ENCODE measurements around the gene KDSR.

The KDSR gene

DNA sequence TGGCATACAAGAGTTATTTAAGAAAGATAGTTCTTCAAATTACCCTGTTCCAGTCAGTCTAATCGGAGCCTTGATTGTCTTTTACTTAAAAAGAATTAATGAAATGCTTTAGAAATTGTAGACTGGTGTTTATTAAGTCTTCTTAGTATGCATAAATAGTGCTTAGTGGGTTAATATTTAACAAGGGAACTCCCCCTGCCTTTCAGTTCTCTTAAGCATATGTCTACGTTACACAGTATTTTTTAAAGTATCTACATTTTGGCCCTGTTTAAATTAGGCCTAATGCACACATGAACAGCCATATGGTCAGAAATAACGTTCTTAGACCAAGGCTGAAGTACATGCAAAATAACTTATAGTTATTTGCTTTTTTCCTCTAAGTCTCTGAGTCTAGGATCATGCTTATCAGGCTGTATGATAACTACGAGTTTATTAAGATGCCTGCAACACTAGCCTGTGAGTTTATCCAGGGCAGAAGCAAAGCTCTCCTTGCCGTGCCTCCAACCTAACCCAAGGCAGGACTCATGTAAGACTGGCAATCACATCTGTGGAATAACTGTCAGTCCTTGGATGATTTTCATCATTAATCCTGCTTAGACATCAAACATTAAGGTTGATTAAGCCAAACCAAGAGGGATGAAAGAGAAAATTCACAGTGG, 54.1 kb downstream of the KDSR start:
- Histone ChIP-seq H3K4me1 (ENCODE audit: insufficient read depth, low read length) (peaks cover 13% of the 10 kb centered on the region), H3K9me3 (ENCODE audit: low read length) (no peaks in the 10 kb centered on the region), H3K4me3 (ENCODE audit: low read depth in 1 of 2, low read length in 2 of 2) (peak overlapping the region in 1 of 2 donors; percentile 7), H3K36me3 (ENCODE audit: insufficient read depth, low read length) (no peaks in the 10 kb centered on the region), H3K27me3 (ENCODE audit: control insufficient read depth in 1 of 2, insufficient read depth in 2 of 2, low read length in 2 of 2) (no peaks in the 10 kb centered on the region), H3K9ac (ENCODE audit: low read length) (no peak overlapping the region), H3K27ac (ENCODE audit: low read depth, low read length) (no peak overlapping the region)

DNA sequence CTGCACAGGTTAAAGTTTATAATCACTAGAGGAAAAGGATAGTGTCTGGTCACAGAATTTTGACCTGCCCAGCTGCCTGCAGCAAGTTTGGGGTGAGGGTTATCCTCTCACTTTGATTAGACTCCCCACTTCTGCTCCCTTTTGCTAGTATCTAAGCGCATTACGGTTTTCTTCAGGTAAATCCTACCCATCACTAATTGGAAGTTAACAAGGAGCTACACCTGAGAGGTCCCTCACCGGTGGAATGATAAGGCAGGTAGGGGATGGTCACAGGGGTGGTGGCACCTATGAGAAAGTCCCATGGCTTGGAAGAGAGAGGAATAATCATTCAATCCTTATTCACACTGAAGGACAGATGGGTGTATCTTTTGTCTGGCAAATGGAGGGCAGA, 55.0 kb downstream of the KDSR start:
- H3K4me3 ChIP-seq (ENCODE audit: low read depth in 1 of 2, low read length in 2 of 2) = no peak overlapping the region
- H3K9ac ChIP-seq (ENCODE audit: low read length) = no peak overlapping the region
- H3K36me3 ChIP-seq (ENCODE audit: insufficient read depth, low read length) = no peaks in the 10 kb centered on the region
- H3K9me3 ChIP-seq (ENCODE audit: low read length) = no peaks in the 10 kb centered on the region
- H3K27me3 ChIP-seq (ENCODE audit: control insufficient read depth in 1 of 2, insufficient read depth in 2 of 2, low read length in 2 of 2) = no peaks in the 10 kb centered on the region
- H3K4me1 ChIP-seq (ENCODE audit: insufficient read depth, low read length) = peaks cover 6% of the 10 kb centered on the region
- no peak overlapping the region for H3K27ac ChIP-seq (ENCODE audit: low read depth, low read length)

DNA sequence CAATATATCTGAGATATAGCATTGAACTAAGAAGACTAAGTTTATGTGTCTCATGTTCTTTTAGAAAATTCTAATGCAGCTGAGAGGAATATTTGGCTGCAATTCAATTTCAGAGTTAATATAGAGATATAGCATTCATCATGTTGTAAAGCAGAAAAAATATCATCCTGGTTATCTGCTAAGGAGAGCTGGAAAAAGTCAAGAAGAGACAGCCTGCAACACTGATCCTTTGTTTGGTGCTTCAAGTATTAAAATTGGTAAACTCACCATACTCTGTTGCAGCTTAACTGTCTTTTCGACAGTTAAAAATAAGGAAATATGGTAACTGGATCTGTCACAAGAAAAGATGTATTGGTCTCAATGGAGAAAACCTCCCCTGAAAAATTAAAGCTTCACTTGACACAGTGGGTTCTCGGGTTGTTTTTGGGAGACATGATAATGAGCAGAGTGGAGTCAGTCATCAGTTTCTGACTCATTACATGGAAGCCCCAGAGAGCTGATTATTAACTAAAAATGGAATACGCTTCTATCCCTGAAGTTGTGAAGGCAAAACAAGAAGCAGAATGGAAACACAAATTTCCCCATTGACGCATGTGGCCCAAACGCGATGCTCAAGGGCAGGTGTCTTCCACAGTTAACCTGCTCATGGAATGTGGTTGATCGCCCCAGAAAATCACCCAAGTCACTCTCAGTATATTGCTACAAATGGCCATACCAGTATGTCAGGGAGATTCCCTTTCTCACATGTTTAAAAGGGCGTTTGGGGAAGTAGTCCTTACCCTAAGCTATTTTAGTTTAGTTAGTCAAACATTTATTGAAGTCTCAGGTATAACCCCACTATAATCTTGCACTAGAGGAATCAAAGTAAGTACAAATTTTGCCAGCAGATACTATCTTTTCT, 55.6 kb downstream of the KDSR start:
- Histone ChIP-seq H3K36me3 (ENCODE audit: insufficient read depth, low read length) (no peaks in the 10 kb centered on the region), H3K4me1 (ENCODE audit: insufficient read depth, low read length) (peaks cover 6% of the 10 kb centered on the region), H3K9ac (ENCODE audit: low read length) (no peak overlapping the region), H3K27me3 (ENCODE audit: control insufficient read depth in 1 of 2, insufficient read depth in 2 of 2, low read length in 2 of 2) (no peaks in the 10 kb centered on the region), H3K27ac (ENCODE audit: low read depth, low read length) (no peak overlapping the region), H3K4me3 (ENCODE audit: low read depth in 1 of 2, low read length in 2 of 2) (no peak overlapping the region), H3K9me3 (ENCODE audit: low read length) (no peaks in the 10 kb centered on the region)

DNA sequence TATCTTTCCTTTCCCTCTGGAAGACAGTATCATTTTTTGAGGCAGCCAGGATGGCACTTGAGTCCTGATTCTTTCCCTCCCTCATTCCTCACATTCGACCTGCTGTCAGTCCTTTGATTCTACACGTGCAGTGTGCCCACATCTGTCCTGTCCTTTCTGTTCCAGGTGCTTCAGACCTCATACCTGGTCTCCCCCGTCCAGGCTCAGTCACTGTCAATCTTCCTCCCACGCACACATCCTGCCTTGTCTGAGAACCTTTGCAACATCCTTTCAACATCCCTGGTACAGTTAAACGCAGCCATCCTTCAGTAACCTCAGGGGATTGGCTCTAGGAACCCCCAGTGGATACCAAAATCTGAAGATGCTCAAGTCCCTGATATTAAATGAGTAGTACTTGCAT, 57.6 kb downstream of the KDSR start:
- no peak overlapping the region for H3K4me3 ChIP-seq (ENCODE audit: low read depth in 1 of 2, low read length in 2 of 2)
- no peak overlapping the region for H3K27ac ChIP-seq (ENCODE audit: low read depth, low read length)
- H3K27me3 ChIP-seq (ENCODE audit: control insufficient read depth in 1 of 2, insufficient read depth in 2 of 2, low read length in 2 of 2) = no peaks in the 10 kb centered on the region
- peaks cover 6% of the 10 kb centered on the region for H3K4me1 ChIP-seq (ENCODE audit: insufficient read depth, low read length)
- H3K36me3 ChIP-seq (ENCODE audit: insufficient read depth, low read length) = no peaks in the 10 kb centered on the region
- no peaks in the 10 kb centered on the region for H3K9me3 ChIP-seq (ENCODE audit: low read length)
- no peak overlapping the region for H3K9ac ChIP-seq (ENCODE audit: low read length)

DNA sequence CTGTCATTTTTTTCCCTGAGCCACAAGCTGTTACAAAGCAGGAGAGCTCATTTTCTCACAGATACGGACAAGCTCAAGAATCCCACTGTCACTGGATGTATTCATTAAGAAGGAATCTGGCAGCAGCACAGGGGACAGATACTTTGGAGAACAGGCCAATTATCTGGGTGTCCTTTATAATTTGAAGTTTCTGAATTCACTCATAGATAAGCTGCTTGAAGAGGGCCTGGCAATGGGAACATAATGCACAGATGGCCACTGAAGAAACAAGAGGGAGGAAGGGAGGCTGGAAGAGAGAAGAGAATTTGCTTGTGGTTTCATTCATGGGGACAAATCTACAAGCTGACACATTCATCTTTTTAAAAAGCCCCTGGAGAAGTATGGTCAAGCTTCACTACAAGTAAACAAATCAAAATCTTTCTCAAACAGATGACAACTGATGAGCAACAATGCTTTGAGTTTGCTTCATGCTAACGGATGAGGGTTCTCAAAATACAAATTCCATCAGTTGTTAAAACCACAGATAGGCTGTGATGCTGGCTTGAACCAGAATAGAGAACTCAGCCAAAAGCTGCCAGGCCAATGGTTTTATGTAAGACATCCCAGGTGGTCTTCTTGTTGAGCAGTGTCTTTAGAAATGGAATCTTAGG, 59.3 kb downstream of the KDSR start:
- Histone ChIP-seq H3K9me3 (ENCODE audit: low read length) (no peaks in the 10 kb centered on the region), H3K4me1 (ENCODE audit: insufficient read depth, low read length) (peaks cover 1% of the 10 kb centered on the region), H3K27ac (ENCODE audit: low read depth, low read length) (no peak overlapping the region), H3K27me3 (ENCODE audit: control insufficient read depth in 1 of 2, insufficient read depth in 2 of 2, low read length in 2 of 2) (no peaks in the 10 kb centered on the region), H3K36me3 (ENCODE audit: insufficient read depth, low read length) (no peaks in the 10 kb centered on the region), H3K9ac (ENCODE audit: low read length) (no peak overlapping the region), H3K4me3 (ENCODE audit: low read depth in 1 of 2, low read length in 2 of 2) (no peak overlapping the region)

DNA sequence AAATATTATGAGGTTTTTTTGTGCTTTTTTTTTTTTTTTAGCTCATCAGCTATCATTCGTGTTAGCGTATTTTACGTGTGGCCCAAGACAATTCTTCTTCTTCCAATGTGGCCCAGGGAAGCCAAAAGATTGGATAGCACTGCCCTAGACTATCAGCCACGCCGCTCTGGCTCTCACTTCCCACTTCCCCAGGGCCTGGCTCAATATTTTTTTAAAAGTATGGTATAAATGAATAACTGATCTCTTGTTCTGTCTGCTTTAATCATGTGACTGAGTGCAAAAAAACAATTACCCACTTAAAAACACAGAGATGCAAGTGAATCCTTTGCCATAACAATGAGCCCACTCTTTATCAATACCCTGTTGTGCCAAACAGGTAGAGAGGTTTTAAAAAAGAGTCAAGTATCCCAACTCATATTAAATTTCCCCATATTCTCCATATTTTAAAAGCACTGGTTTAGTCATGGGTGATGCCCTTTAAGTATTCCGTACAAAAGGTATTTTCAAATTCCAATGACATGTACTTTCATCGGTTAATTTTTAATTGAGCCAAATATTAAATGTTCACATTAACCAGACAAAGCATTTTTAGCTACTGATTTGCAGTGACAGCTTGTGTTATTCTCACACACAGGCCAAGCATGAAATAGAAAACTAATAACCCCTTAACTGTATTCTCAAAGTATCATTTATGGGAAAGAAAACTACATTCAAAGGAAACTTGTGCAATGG, 60.0 kb downstream of the KDSR start:
- no peaks in the 10 kb centered on the region for H3K27me3 ChIP-seq (ENCODE audit: control insufficient read depth in 1 of 2, insufficient read depth in 2 of 2, low read length in 2 of 2)
- no peaks in the 10 kb centered on the region for H3K9me3 ChIP-seq (ENCODE audit: low read length)
- no peak overlapping the region for H3K4me3 ChIP-seq (ENCODE audit: low read depth in 1 of 2, low read length in 2 of 2)
- no peaks in the 10 kb centered on the region for H3K4me1 ChIP-seq (ENCODE audit: insufficient read depth, low read length)
- H3K9ac ChIP-seq (ENCODE audit: low read length) = no peak overlapping the region
- no peak overlapping the region for H3K27ac ChIP-seq (ENCODE audit: low read depth, low read length)
- H3K36me3 ChIP-seq (ENCODE audit: insufficient read depth, low read length) = no peaks in the 10 kb centered on the region

DNA sequence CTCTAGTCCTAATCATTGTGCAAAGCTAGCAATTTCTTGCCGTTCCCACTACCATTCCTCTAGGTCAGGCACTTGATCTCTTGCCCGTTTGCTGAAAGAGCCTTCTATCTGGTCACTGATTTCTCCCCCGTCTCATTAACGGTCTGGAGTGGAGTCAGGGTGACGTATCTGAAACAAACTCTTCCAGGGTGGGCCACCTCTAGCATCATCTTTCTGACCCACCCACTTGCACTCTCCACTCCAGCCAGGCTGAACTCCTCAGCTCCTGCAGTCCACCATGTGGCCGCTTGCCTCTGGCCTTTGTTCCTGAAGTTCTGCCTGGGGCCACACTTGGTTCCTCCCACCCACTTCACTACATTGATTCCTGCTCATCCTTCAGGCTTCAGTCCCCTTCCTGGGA, 60.8 kb downstream of the KDSR start:
- H3K9ac ChIP-seq (ENCODE audit: low read length) = no peak overlapping the region
- H3K4me1 ChIP-seq (ENCODE audit: insufficient read depth, low read length) = no peaks in the 10 kb centered on the region
- H3K36me3 ChIP-seq (ENCODE audit: insufficient read depth, low read length) = no peaks in the 10 kb centered on the region
- no peak overlapping the region for H3K4me3 ChIP-seq (ENCODE audit: low read depth in 1 of 2, low read length in 2 of 2)
- H3K9me3 ChIP-seq (ENCODE audit: low read length) = no peaks in the 10 kb centered on the region
- no peak overlapping the region for H3K27ac ChIP-seq (ENCODE audit: low read depth, low read length)
- H3K27me3 ChIP-seq (ENCODE audit: control insufficient read depth in 1 of 2, insufficient read depth in 2 of 2, low read length in 2 of 2) = no peaks in the 10 kb centered on the region

DNA sequence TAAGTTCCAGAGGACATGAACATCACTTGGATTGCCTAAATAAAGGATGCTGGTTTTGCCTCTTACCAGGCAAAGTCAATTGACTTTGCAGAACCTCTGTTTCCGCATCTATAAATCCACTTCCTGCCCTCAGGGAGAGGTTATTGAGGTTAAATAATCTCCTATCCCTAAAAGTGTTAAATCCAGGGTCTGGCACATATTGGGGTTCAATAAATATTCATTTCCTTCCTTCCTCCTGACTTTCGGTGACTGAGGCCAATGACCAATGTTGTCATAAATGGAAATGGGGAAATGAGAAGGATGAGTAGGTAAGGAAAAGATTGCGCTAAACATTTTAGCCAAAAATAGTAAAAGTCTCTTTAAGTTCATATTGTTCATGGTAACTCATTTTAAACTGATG, 63.5 kb downstream of the KDSR start:
- H3K9ac ChIP-seq (ENCODE audit: low read length) = no peak overlapping the region
- no peak overlapping the region for H3K27ac ChIP-seq (ENCODE audit: low read depth, low read length)
- no peaks in the 10 kb centered on the region for H3K36me3 ChIP-seq (ENCODE audit: insufficient read depth, low read length)
- no peak overlapping the region for H3K4me3 ChIP-seq (ENCODE audit: low read depth in 1 of 2, low read length in 2 of 2)
- no peaks in the 10 kb centered on the region for H3K27me3 ChIP-seq (ENCODE audit: control insufficient read depth in 1 of 2, insufficient read depth in 2 of 2, low read length in 2 of 2)
- H3K9me3 ChIP-seq (ENCODE audit: low read length) = no peaks in the 10 kb centered on the region
- peaks cover 4% of the 10 kb centered on the region for H3K4me1 ChIP-seq (ENCODE audit: insufficient read depth, low read length)

DNA sequence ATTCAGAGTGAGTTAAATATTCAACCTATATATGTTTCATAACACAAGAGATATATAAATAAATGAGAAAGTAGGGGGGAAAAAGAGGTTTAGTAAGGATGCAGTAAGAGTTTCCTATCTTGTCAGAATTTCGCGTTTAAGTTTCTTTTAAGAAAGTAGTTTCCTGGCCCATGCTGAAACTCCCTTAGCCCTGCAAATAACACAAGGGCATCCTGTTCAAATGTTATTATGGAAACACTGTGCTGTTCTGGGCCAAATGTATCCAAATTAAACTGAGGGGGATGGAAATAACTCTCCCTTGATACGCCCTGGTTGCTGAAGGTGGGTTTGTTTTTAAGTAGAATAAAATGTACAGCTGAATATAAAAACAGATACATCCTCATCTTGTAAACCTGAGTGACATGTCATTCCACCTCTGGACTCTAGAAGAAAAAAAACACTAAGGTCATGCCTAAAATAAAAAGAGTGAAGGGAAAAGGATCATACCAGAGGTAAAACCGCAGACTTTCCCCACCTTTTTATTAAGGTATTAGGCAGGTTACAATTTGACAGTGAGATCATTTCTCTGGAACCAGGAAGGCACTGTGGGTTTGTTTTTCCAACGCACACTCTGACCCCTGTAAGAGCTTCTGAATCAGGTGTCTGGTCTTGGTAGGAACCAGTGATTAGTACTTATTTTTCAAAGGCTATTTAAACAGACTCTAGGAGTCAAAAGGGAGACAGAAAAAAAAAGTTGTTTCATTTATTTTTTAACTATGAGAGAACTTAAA, 64.2 kb downstream of the KDSR start:
- Histone ChIP-seq H3K27me3 (ENCODE audit: control insufficient read depth in 1 of 2, insufficient read depth in 2 of 2, low read length in 2 of 2) (no peaks in the 10 kb centered on the region), H3K9ac (ENCODE audit: low read length) (no peak overlapping the region), H3K36me3 (ENCODE audit: insufficient read depth, low read length) (no peaks in the 10 kb centered on the region), H3K9me3 (ENCODE audit: low read length) (no peaks in the 10 kb centered on the region), H3K4me3 (ENCODE audit: low read depth in 1 of 2, low read length in 2 of 2) (no peak overlapping the region), H3K4me1 (ENCODE audit: insufficient read depth, low read length) (peaks cover 11% of the 10 kb centered on the region), H3K27ac (ENCODE audit: low read depth, low read length) (no peak overlapping the region)

DNA sequence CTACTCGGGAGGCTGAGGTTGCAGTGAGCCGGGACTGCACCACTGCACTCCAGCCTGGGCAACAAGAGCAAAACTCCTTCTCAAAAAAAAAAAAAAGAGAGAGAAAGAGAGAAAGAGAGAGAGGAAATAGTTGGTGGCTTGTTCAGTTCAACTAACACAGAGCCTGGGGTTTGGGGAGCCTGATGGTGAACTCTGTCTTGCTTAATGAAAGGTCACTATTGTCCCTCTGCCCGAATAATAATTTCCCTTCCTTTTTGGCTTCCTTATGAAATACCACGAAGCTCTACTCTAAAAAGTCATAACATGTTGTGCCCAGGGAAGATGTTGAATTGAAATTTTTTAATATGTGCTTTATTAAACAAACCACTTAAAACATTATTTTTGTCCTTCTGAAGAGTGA, 64.8 kb downstream of the KDSR start:
- peaks cover 13% of the 10 kb centered on the region for H3K4me1 ChIP-seq (ENCODE audit: insufficient read depth, low read length)
- H3K27me3 ChIP-seq (ENCODE audit: control insufficient read depth in 1 of 2, insufficient read depth in 2 of 2, low read length in 2 of 2) = no peaks in the 10 kb centered on the region
- H3K27ac ChIP-seq (ENCODE audit: low read depth, low read length) = no peak overlapping the region
- no peaks in the 10 kb centered on the region for H3K9me3 ChIP-seq (ENCODE audit: low read length)
- no peak overlapping the region for H3K9ac ChIP-seq (ENCODE audit: low read length)
- H3K4me3 ChIP-seq (ENCODE audit: low read depth in 1 of 2, low read length in 2 of 2) = no peak overlapping the region
- no peaks in the 10 kb centered on the region for H3K36me3 ChIP-seq (ENCODE audit: insufficient read depth, low read length)
